GM12891 (cell line): ENCODE data around the gene TTC27.

Source experiments
- PAX5 ChIP-seq: IDR thresholded peaks from 2 replicates; pipeline ENCODE4 v1.6.1; 2011; ENCODE audit warnings: low read length, moderate library complexity, mild to moderate bottlenecking; ENCODE audit not compliant: insufficient read depth, severe bottlenecking
- POLR2A ChIP-seq: IDR thresholded peaks from 2 replicates; pipeline ENCODE4 v1.6.1; 2011; ENCODE audit warnings: low read depth, low read length, control low read depth

DNA sequence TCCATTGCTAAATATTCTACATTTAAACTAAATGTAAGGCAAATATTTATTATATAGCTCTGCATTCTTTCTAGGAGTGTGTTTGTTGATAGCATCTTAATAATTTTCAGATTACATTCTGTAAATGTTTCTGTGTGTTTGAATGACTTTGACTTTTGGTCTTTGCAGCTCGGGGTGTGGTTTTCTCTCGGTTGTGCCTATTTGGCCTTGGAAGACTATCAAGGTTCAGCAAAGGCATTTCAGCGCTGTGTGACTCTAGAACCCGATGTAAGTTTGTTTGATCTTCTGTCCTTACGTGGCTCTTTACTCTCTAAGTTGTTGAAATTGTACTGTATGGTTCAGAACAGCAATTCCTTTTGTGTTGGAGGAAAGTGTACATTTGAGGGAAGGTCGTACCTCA lies 149.9 kb downstream of the TTC27 start:
- TF ChIP-seq POLR2A (no peak), PAX5 (no peak)
